Endothelial cell of umbilical vein (primary cell): ENCODE results near the gene MGAT5. TPM values are rescaled to one million over a fixed set of nuclear protein-coding genes. Genes with fewer than 3 reads are reported as not detected.

Experiments used
- BruUV-seq: library from RNA; stranded (reverse); fragments of 400-500 nt; replicated peaks from 2 replicates; lab custom pipeline; 2021; lab: Mats Ljungman, UMichigan
- CTCF ChIA-PET: fragments of 300-600, 350-600 bp; sonication (Branson Sonifier 250); formaldehyde crosslinking; loops from one replicate; lab custom pipeline; 2021; ENCODE audit warnings: antibody characterized with exemption, inconsistent platforms; lab: Charles Lee
- POLR2A ChIA-PET: fragments of 300-600, 350-600 bp; sonication (Branson Sonifier 250); formaldehyde crosslinking; loops from one replicate; lab custom pipeline; 2021; ENCODE audit warnings: antibody characterized with exemption, inconsistent platforms; lab: Charles Lee
- DNase-seq: peaks from one replicate; pipeline ENCODE4 v3.0.0-alpha.2; 2011; ENCODE audit warnings: low read depth, low spot score
- FAIRE-seq: peaks from 2 replicates; lab custom pipeline; 2011; peaks lifted over from hg19 to GRCh38; lab: Jason Lieb, UNC
- H2AFZ ChIP-seq: 2 replicates; pipeline ENCODE4 v1.6.0; 2012; ENCODE audit warnings: low read depth, low read length, control low read depth, inconsistent platforms
- H3K27ac ChIP-seq: 2 replicates; pipeline ENCODE4 v1.5.1; 2011; ENCODE audit warnings: low read depth, mild to moderate bottlenecking, control low read depth, low read length, moderate library complexity; ENCODE audit not compliant: insufficient read depth
- H3K27me3 ChIP-seq, 2 experiments: 2 replicates each; pipeline versions ENCODE4 v1.6.0 to v1.6.1; 2011; ENCODE audit warnings: low read length in 2 of 2, mixed read lengths in 1 of 2; ENCODE audit not compliant: control insufficient read depth in 2 of 2, insufficient read depth in 2 of 2
- H3K36me3 ChIP-seq, 2 experiments: 2 replicates in 1 of 2; 3 replicates in 1 of 2; pipeline ENCODE4 v1.5.1; 2011; ENCODE audit warnings: low read length in 2 of 2, mild to moderate bottlenecking in 1 of 2, moderate library complexity in 1 of 2; ENCODE audit not compliant: control insufficient read depth in 2 of 2, insufficient read depth in 2 of 2; ENCODE audit errors: extremely low read depth in 1 of 2
- H3K4me1 ChIP-seq: 3 replicates; pipeline ENCODE4 v1.5.1; 2011; ENCODE audit warnings: mild to moderate bottlenecking, low read length; ENCODE audit not compliant: control insufficient read depth, insufficient read depth; ENCODE audit errors: extremely low read depth
- H3K4me2 ChIP-seq: 2 replicates; pipeline ENCODE4 v1.6.1; 2011; ENCODE audit warnings: low read length, control low read depth, mixed read lengths; ENCODE audit not compliant: insufficient read depth
- H3K4me3 ChIP-seq, 3 experiments: fragments of 200-600 bp in 1 of 3; sonication (generic), shearing (Covaris generic) in 1 of 3; replicated peaks in 1 of 3; 2 replicates each; pipeline ENCODE4 v1.5.1; 2011 to 2016; ENCODE audit warnings: control low read depth in 3 of 3, low read length in 3 of 3, mild to moderate bottlenecking in 2 of 3, inconsistent platforms in 1 of 3, low read depth in 1 of 3, moderate library complexity in 1 of 3; ENCODE audit not compliant: insufficient read depth in 1 of 3
- H3K79me2 ChIP-seq: 2 replicates; pipeline ENCODE4 v1.6.0; 2012; ENCODE audit warnings: low read length, inconsistent platforms; ENCODE audit not compliant: control insufficient read depth, insufficient read depth
- H3K9ac ChIP-seq: replicated peaks from 2 replicates; pipeline ENCODE3; 2011; ENCODE audit warnings: low read length, control low read depth; ENCODE audit not compliant: insufficient read depth; ENCODE audit errors: extremely low read depth
- H3K9me1 ChIP-seq: replicated peaks from 3 replicates; pipeline ENCODE4 v1.6.0; 2011; ENCODE audit warnings: mild to moderate bottlenecking, low read length; ENCODE audit not compliant: control insufficient read depth, insufficient read depth; ENCODE audit errors: extremely low read depth
- H3K9me3 ChIP-seq: replicated peaks from 2 replicates; pipeline ENCODE4 v1.5.1; 2012; ENCODE audit warnings: low read length, inconsistent platforms; ENCODE audit not compliant: control insufficient read depth, insufficient read depth
- H4K20me1 ChIP-seq: replicated peaks from 2 replicates; pipeline ENCODE3; 2011; ENCODE audit warnings: mild to moderate bottlenecking, low read length; ENCODE audit not compliant: control insufficient read depth, insufficient read depth; ENCODE audit errors: extremely low read depth
- CTCF ChIP-seq, 2 donors: IDR thresholded peaks; 1 replicate in 1 of 2; 2 replicates in 1 of 2; pipeline ENCODE4 v1.5.1; 2011; ENCODE audit warnings: low read length in 2 of 2, mild to moderate bottlenecking in 2 of 2, moderate library complexity in 2 of 2, control low read depth in 1 of 2, inconsistent platforms in 1 of 2, low read depth in 1 of 2; ENCODE audit not compliant: insufficient read depth in 1 of 2; ENCODE audit errors: extremely low read depth in 1 of 2
- FOS ChIP-seq: IDR thresholded peaks from 2 replicates; pipeline ENCODE4 v1.6.1; 2011; ENCODE audit warnings: mild to moderate bottlenecking, low read length, moderate library complexity, borderline replicate concordance; ENCODE audit not compliant: insufficient read depth
- GATA2 ChIP-seq: IDR thresholded peaks from 2 replicates; pipeline ENCODE4 v1.7.0; 2011; ENCODE audit warnings: low read depth, mild to moderate bottlenecking, moderate library complexity, mixed read lengths, low read length; ENCODE audit not compliant: insufficient read length, insufficient read depth
- JUN ChIP-seq: IDR thresholded peaks from 2 replicates; pipeline ENCODE4 v1.6.1; 2011; ENCODE audit warnings: borderline replicate concordance, low read depth; ENCODE audit not compliant: insufficient read length, insufficient read depth
- MAX ChIP-seq: IDR thresholded peaks from 2 replicates; pipeline ENCODE4 v1.6.1; 2011; ENCODE audit not compliant: insufficient read depth, insufficient read length
- MYC ChIP-seq: IDR thresholded peaks from one replicate; pipeline ENCODE4 v1.6.1; 2011; ENCODE audit warnings: mild to moderate bottlenecking, low read depth, low read length
- POLR2AphosphoS5 ChIP-seq: IDR thresholded peaks from 2 replicates; pipeline ENCODE4 v1.6.1; 2012; ENCODE audit warnings: low read depth, mild to moderate bottlenecking, control low read depth, low read length, moderate library complexity; ENCODE audit not compliant: insufficient read depth
- dilution Hi-C: fragments of 300-500 bp; cut with MboI; formaldehyde crosslinking; loops from one replicate; pipeline ENCODE4 v1.15.0; 2019; ENCODE audit warnings: low sequenced_read_pairs; ENCODE audit not compliant: extremely low pct_ligation_motif_present
- intact Hi-C: fragments of 100-400 bp; cut with micrococcal nuclease; formaldehyde crosslinking; loops from one replicate; pipeline ENCODE4 v1.10.0; 2022
- polyA plus RNA-seq, 4 experiments: library from polyadenylated mRNA; depleted of rRNA in 3 of 4; stranded (reverse) in 3 of 4; unstranded in 1 of 4; fragments of >200 nt; gene quantifications; 2 replicates each; pipeline versions ENCODE4 v1.2.1 to v1.2.3, GENCODE V29; 2011 to 2012; ENCODE audit warnings: missing spikeins in 1 of 4
- total RNA-seq: library from RNA; stranded (reverse); gene quantifications from 2 replicates; pipeline ENCODE4 v1.2.3, GENCODE V29; 2021

MGAT5 gene
- total and polyA plus RNA-seq, 2 donors (not counting 3 experiments of a cell fraction or from before 2014, with no cell fraction given) = 17.7 to 84.1 TPM

- no peak overlapping the region for H2AFZ ChIP-seq
- no peaks in the 10 kb centered on the region for H3K9me3 ChIP-seq
- no peak overlapping the region for H3K4me3 ChIP-seq
- no peak overlapping the region for H3K4me2 ChIP-seq
- FAIRE-seq (no peak), DNase-seq (no peak)
- no peaks in the 10 kb centered on the region for H3K79me2 ChIP-seq
- no peaks in the 10 kb centered on the region for H3K27me3 ChIP-seq
- intact Hi-C loops (no loop called here), dilution Hi-C loops (no loop called here)
- H3K9me1 ChIP-seq = no peaks in the 10 kb centered on the region
- no peak overlapping the region for H3K9ac ChIP-seq
- H3K4me1 ChIP-seq = peaks cover 40% of the 10 kb centered on the region
- H3K27ac ChIP-seq = no peak overlapping the region
- ChIA-PET POLR2A (no interaction called here), CTCF (interaction anchor here (1.3 to 11.1 kb wide), 7 partner anchors 12 to 562 kb away, joined by 6 to 234 read pairs (median 94); no protein-coding TSS in a partner anchor)
- BruUV-seq = no TSS peak
- H4K20me1 ChIP-seq = no peaks in the 10 kb centered on the region
- TF ChIP-seq FOS (no peak), POLR2AphosphoS5 (no peak), CTCF (IDR thresholded peaks at IDR 0.05; ENCODE audit: extremely low read depth in 1 of 2, insufficient read depth in 1 of 2, low read depth in 1 of 2, low read length in 2 of 2) (no peak), MYC (no peak), MAX (no peak), GATA2 (no peak), JUN (no peak)
- peaks cover 0 to 2% of the 10 kb centered on the region in 2 experiments for H3K36me3 ChIP-seq
Observed at GRCh38 chr2:134448650-134449049, 194.8 kb downstream of the MGAT5 start.
